Embryonic facial prominence (tissue), 1 donor: ENCODE data around the gene NPIPB6.
"Not testable (repeated sequence)": the region's sequence is repeated elsewhere in the genome, so short reads cannot be mapped to it uniquely, and the experiment has no call there.

ENCODE experiments used
- DNase-seq: peaks from one replicate; pipeline ENCODE4 v3.0.0-alpha.2; 2016; ENCODE audit errors: extremely low spot score

Gene NPIPB6

GRCh38 chr16:28363408-28363807 is at the start of gene NPIPB6:
Gene NPIPB6 (minus strand): TSS chr16:28363508. CDS start chr16:28362822, 686 bp downstream.
- DNase-seq: not testable (repeated sequence)

GRCh38 chr16:28403220-28404072 is 40.1 kb upstream of the NPIPB6 start, which contains the start of gene EIF3CL:
Gene EIF3CL (minus strand): TSS chr16:28403841. CDS start chr16:28403618, 223 bp downstream.
- not testable (repeated sequence) for DNase-seq

GRCh38 chr16:28392054-28392453 is 28.7 kb upstream of the NPIPB6 start:
- DNase-seq: not testable (repeated sequence)

- DNase-seq: not testable (repeated sequence)
These were observed 19.0 kb upstream of the NPIPB6 start for GRCh38 chr16:28382177-28382867.

DNA sequence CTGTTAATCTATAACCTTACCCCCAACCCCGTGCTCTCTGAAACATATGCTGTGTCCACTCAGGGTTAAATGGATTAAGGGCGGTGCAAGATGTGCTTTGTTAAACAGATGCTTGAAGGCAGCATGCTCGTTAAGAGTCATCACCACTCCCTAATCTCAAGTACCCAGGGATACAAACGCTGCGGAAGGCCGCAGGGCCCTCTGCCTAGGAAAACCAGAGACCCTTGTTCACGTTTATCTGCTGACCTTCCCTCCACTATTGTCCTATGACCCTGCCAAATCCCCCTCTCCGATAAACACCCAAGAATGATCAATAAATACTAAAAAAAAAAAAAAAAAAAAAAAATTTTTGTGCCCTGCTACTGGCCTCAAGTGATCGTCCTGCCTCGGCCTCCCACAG is 14.5 kb upstream of the NPIPB6 start:
- DNase-seq: not testable (repeated sequence)

DNA sequence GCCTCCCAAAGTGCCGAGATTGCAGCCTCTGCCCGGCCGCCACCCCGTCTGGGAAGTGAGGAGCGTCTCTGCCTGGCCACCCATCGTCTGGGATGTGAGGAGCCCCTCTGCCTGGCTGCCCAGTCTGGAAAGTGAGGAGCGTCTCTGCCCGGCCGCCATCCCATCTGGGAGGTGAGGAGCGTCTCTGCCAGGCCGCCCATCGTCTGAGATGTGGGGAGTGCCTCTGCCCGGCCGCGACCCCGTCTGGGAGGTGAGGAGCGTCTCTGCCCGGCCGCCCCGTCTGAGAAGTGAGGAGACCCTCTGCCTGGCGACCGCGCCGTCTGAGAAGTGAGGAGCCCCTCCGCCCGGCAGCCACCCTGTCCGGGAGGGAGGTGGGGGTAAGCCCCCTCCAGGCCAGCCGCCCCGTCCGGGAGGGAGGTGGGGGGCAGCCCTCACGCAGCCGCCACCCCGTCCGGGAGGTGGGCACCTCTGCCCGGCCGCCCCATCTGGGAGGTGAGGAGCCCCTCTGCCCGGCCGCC is 13.9 kb upstream of the NPIPB6 start:
- DNase-seq: not testable (repeated sequence)

DNA sequence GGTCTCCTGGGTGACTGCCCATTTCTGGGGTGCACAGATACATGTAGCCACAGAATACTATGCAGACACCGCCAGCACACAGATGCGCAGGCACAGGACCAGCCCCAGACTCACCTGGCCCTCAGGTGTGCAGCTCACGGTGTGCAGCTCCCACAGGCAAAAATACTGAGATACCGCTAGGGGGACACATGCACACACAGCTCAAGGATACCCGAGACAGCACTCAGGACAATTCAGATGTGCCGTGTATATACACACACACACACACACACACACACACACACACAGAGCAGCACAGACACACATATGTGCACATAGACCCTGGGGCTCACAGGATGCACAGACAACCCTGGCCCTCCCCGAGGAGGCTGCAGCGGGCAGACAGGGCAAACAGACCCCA is 11.8 kb upstream of the NPIPB6 start:
- not testable (repeated sequence) for DNase-seq

GRCh38 chr16:28374281-28374680 is 11.0 kb upstream of the NPIPB6 start:
- DNase-seq: not testable (repeated sequence)

GRCh38 chr16:28367926-28368325 is 4.6 kb upstream of the NPIPB6 start:
- DNase-seq: not testable (repeated sequence)

- not testable (repeated sequence) for DNase-seq
These were observed 1.2 kb upstream of the NPIPB6 start for GRCh38 chr16:28364268-28365173.

GRCh38 chr16:28362600-28362999 is 708 bp downstream of the NPIPB6 start:
- DNase-seq: not testable (repeated sequence)

GRCh38 chr16:28338230-28338629 is 25.1 kb downstream of the NPIPB6 start:
- not testable (repeated sequence) for DNase-seq

DNA sequence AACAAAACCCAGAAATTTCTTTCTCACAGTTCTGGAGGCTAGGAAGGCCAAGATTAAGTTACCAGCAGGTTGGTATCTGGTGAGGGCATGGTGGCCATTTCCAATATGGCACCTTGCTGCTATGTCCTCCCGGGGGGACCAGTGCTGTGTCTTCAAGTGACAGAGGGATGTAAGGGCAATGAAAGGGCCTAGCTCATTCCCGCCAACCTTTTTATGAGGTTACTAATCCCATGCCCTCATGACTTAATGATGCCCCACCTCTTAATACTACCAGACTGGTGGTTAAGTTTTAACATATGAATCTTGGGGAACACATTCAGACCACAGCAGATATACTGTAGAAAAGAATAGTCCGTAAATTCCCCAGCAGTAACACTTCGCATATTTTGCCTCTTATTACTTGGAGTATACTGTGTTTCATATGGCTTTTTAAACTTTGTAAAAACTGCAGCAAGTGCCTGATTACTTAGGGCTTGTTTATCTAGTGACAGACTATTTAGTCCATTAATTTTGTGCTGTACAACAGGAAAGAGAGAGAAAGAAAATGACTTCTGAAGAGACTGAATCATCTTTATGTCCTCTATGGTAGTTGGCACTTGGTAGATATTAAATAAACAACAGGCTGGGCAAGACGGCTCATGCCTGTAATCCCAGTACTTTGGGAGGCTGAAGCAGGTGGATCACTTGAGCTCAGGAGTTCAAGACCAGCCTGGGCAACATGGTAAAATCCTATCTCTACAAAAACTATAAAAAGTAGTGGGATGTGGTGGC is 26.2 kb downstream of the NPIPB6 start:
- DNase-seq: not testable (repeated sequence)

GRCh38 chr16:28335678-28336077 is 27.6 kb downstream of the NPIPB6 start:
- not testable (repeated sequence) for DNase-seq

DNA sequence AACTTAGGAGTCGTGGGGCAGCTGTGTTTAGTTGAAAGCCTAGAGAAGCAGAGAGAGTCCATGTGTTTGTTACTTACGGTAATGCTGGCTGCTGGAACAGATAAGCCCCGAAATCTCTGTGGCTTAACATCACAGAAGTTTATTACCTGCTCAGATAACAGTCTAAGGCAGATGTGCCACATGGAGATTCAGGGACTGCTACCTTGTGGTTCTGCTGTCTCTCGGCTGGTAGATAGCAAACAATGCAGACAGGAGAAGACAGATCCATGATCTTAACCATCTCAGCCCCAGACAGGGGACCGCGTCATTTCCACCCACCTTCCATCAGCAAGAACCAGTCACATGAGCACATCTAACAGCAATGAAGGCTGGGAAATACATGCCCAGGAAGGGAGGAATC is 30.7 kb downstream of the NPIPB6 start:
- DNase-seq: not testable (repeated sequence)

- not testable (repeated sequence) for DNase-seq
These were observed 32.3 kb downstream of the NPIPB6 start for GRCh38 chr16:28330981-28331380.

DNA sequence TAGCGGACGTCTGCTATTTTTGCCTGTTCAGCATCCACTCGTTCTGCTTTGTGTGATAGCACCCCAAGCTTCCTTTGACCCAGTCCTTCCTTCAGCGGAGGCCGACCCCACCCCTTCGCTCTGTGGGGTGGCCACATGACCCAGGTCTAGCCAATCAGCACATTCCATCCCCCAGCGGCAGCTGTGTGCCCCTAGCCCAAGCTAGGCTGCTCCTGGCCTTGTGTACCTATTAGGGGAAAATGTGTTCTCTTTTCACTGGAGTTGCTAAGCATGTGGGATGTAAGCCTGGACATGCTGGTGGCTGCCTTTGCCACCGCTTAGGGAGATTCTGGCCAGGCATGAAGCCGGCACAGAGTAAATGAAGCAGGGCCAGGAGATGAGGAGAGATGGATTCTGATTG is 33.1 kb downstream of the NPIPB6 start:
- not testable (repeated sequence) for DNase-seq

- DNase-seq: no peak
These were observed 36.3 kb downstream of the NPIPB6 start for GRCh38 chr16:28326881-28327610.

GRCh38 chr16:28324887-28325279 is 38.4 kb downstream of the NPIPB6 start:
- no peak for DNase-seq
